GM23338 (cell line): ENCODE data around the gene HOXA5. TPM values are rescaled to one million over a fixed set of nuclear protein-coding genes. Genes with fewer than 3 reads are reported as not detected.
A peak's percentile ranks its signal among the peaks of the same experiment; 100 is the strongest.

Experiments used
- ATAC-seq: fragments of 200-7000 bp; cut with Tn5 transposase; 3 replicates; pipeline ENCODE4 v1.9.1; 2020
- DNase-seq: peaks from one replicate; pipeline ENCODE4 v3.0.0-alpha.2; 2015; ENCODE audit warnings: low spot score
- H2AFZ ChIP-seq: fragments of 200-600 bp; sonication (generic); 2 replicates; pipeline ENCODE4 v1.8.0; 2016; ENCODE audit warnings: antibody characterized with exemption, mild to moderate bottlenecking, moderate library complexity
- H3F3A ChIP-seq: fragments of 200-600 bp; sonication (generic); replicated peaks from 2 replicates; pipeline ENCODE4 v1.8.0; 2017; ENCODE audit warnings: antibody characterized with exemption, mixed run types, low read depth
- H3K27ac ChIP-seq: fragments of 200-600 bp; sonication (generic); 2 replicates; pipeline ENCODE4 v1.6.1; 2016; ENCODE audit warnings: low read depth
- H3K27me3 ChIP-seq: fragments of 200-600 bp; sonication (generic); 2 replicates; pipeline ENCODE4 v1.8.0; 2016; ENCODE audit warnings: mild to moderate bottlenecking, mixed run types, moderate library complexity; ENCODE audit not compliant: insufficient read depth
- H3K36me3 ChIP-seq: fragments of 200-600 bp; sonication (generic); 2 replicates; pipeline ENCODE4 v1.8.0; 2016; ENCODE audit warnings: mild to moderate bottlenecking; ENCODE audit not compliant: insufficient read depth
- H3K4me1 ChIP-seq: fragments of 200-600 bp; sonication (generic); 2 replicates; pipeline ENCODE4 v1.8.0; 2016; ENCODE audit warnings: mild to moderate bottlenecking, moderate library complexity; ENCODE audit not compliant: insufficient read depth
- H3K4me2 ChIP-seq: fragments of 200-600 bp; sonication (generic); 2 replicates; pipeline ENCODE4 v1.7.1; 2017; ENCODE audit warnings: mixed run types
- H3K4me3 ChIP-seq: fragments of 200-600 bp; sonication (generic); 2 replicates; pipeline ENCODE4 v1.6.1; 2016; ENCODE audit warnings: mixed run types
- H3K79me2 ChIP-seq: fragments of 200-600 bp; sonication (generic); replicated peaks from 2 replicates; pipeline ENCODE4 v1.8.0; 2017; ENCODE audit warnings: mild to moderate bottlenecking; ENCODE audit not compliant: insufficient read depth
- H3K9me2 ChIP-seq: fragments of 200-600 bp; sonication (generic); 2 replicates; pipeline ENCODE4 v1.8.0; 2017; ENCODE audit not compliant: insufficient read depth
- H4K20me1 ChIP-seq: fragments of 200-600 bp; sonication (generic); replicated peaks from 2 replicates; pipeline ENCODE4 v1.8.0; 2017; ENCODE audit warnings: mild to moderate bottlenecking; ENCODE audit not compliant: insufficient read depth
- H3K27ac Mint-ChIP-seq: 2 replicates; pipeline ENCODE4 v1.8.0; 2020; ENCODE audit warnings: inconsistent platforms, mild to moderate bottlenecking, moderate library complexity, mixed read lengths
- H3K27me3 Mint-ChIP-seq: 3 replicates; pipeline ENCODE4 v1.8.0; 2022; ENCODE audit warnings: low read depth, mild to moderate bottlenecking, moderate library complexity, mixed read lengths, inconsistent platforms; ENCODE audit not compliant: insufficient read depth, poor library complexity
- H3K36me3 Mint-ChIP-seq: 3 replicates; pipeline ENCODE4 v1.8.0; 2021; ENCODE audit warnings: low read depth, mild to moderate bottlenecking, inconsistent platforms, moderate library complexity, mixed read lengths
- H3K4me1 Mint-ChIP-seq: 3 replicates; pipeline ENCODE4 v1.8.0; 2020; ENCODE audit warnings: mild to moderate bottlenecking, inconsistent platforms, mixed read lengths
- H3K4me3 Mint-ChIP-seq: 3 replicates; pipeline ENCODE4 v1.8.0; 2021; ENCODE audit warnings: moderate library complexity, mild to moderate bottlenecking, inconsistent platforms, mixed read lengths
- H3K9me3 Mint-ChIP-seq: 3 replicates; pipeline ENCODE4 v1.8.0; 2020; ENCODE audit warnings: moderate library complexity, mild to moderate bottlenecking, inconsistent platforms, mixed read lengths
- CREB1 ChIP-seq: fragments of 250-450 bp; sonication (Bioruptor Pico); IDR thresholded peaks from 2 replicates; pipeline ENCODE4 v1.5.0; 2020; ENCODE audit warnings: low read depth, mild to moderate bottlenecking, moderate library complexity
- EZH2 ChIP-seq: fragments of 200-600 bp; sonication (generic); IDR thresholded peaks from one replicate; pipeline ENCODE4 v1.8.0; 2017; ENCODE audit warnings: antibody characterized with exemption, mild to moderate bottlenecking, low read depth; ENCODE audit not compliant: unreplicated experiment
- EZH2phosphoT487 ChIP-seq: fragments of 200-600 bp; sonication (generic); IDR thresholded peaks from one replicate; pipeline ENCODE4 v1.8.1; 2018; ENCODE audit warnings: antibody characterized with exemption; ENCODE audit not compliant: unreplicated experiment
- NANOG ChIP-seq: IDR thresholded peaks from 2 replicates; pipeline ENCODE4 v1.6.1; 2016; ENCODE audit warnings: antibody characterized with exemption, borderline replicate concordance
- STAT1 ChIP-seq: IDR thresholded peaks from one replicate; pipeline ENCODE4 v1.6.1; 2016; ENCODE audit warnings: antibody characterized with exemption; ENCODE audit not compliant: unreplicated experiment
- ZNF331 ChIP-seq: fragments of 250-450 bp; sonication (Bioruptor Pico); IDR thresholded peaks from 2 replicates; pipeline ENCODE4 v1.5.0; 2020; ENCODE audit warnings: low read depth, mild to moderate bottlenecking, moderate library complexity
- polyA plus RNA-seq: library from polyadenylated mRNA; unstranded; fragments of >200 nt; fragmentation: Nextera tagmentation; extraction: Ambion mirVana; gene quantifications from 2 replicates; pipeline ENCODE4 v1.2.1, GENCODE V29; 2016
- total RNA-seq: library from RNA; depleted of rRNA; stranded (reverse); fragments of >200 nt; shearing (Covaris generic); gene quantifications from 2 replicates; pipeline ENCODE4 v1.2.3, GENCODE V29; 2014
- TF ChIP-seq, protein P1 (sequence below): IDR thresholded peaks from one replicate; pipeline ENCODE4 v1.6.1; 2018; ENCODE audit warnings: antibody characterized with exemption; ENCODE audit not compliant: unreplicated experiment
- TF ChIP-seq, protein P2 (sequence below), 2 experiments: fragments of 200-600 bp in 1 of 2; sonication (generic) in 1 of 2; conservative IDR thresholded peaks; 2 replicates each; pipeline versions ENCODE4 v1.5.1 to v1.6.1; 2016 to 2017; ENCODE audit warnings: antibody characterized with exemption in 2 of 2, low read depth in 2 of 2, mild to moderate bottlenecking in 2 of 2, moderate library complexity in 1 of 2
- TF ChIP-seq, protein P3 (sequence below): IDR thresholded peaks from 2 replicates; pipeline ENCODE4 v1.6.1; 2016; ENCODE audit warnings: antibody characterized with exemption

Gene HOXA5
- total and polyA plus RNA-seq, 2 experiments from 2014 or later = not detected

DNA sequence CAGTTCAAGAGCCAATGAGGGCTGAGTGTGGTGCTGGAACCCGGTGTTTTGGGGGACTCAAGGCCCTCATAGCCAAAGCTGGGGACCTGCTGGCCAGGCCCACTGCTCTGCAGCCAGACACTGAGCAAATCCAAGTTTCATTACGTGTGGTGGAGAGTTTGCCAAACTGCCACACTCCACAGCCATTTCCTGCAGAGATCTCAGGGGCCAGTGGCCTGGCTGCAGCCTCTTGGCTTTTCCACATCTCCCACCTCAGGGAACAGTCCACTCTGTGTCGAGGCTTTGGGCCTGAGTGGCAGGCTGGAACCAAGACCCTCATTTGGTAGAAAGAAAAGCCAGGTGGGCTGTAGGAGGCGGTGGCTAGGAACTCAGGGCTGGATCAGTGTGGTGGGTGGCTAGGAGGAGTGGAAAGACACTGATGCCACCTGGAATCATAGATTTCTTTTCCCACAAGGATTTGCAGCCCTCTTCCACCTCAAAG, 38.4 kb upstream of the HOXA5 start:
- Histone ChIP-seq H2AFZ (no peak overlapping the region), H3K4me1 (peaks cover 50% of the 10 kb centered on the region), H3K79me2 (no peaks in the 10 kb centered on the region), H3K27me3 (peaks cover 100% of the 10 kb centered on the region), H4K20me1 (peaks cover 59% of the 10 kb centered on the region), H3K27ac (no peak overlapping the region), H3K36me3 (no peaks in the 10 kb centered on the region), H3K4me2 (no peak overlapping the region), H3K9me2 (no peaks in the 10 kb centered on the region), H3F3A (peaks cover 47% of the 10 kb centered on the region), H3K4me3 (no peak overlapping the region)
- Mint-ChIP-seq H3K27ac (no peak overlapping the region), H3K36me3 (no peaks in the 10 kb centered on the region), H3K4me1 (peaks cover 34% of the 10 kb centered on the region), H3K4me3 (no peak overlapping the region), H3K9me3 (peaks cover 7% of the 10 kb centered on the region; the same call in 2 of the 3 replicates), H3K27me3 (peaks cover 100% of the 10 kb centered on the region)
- ATAC-seq (no peak), DNase-seq (no peak)
- TF ChIP-seq, protein P1, sequence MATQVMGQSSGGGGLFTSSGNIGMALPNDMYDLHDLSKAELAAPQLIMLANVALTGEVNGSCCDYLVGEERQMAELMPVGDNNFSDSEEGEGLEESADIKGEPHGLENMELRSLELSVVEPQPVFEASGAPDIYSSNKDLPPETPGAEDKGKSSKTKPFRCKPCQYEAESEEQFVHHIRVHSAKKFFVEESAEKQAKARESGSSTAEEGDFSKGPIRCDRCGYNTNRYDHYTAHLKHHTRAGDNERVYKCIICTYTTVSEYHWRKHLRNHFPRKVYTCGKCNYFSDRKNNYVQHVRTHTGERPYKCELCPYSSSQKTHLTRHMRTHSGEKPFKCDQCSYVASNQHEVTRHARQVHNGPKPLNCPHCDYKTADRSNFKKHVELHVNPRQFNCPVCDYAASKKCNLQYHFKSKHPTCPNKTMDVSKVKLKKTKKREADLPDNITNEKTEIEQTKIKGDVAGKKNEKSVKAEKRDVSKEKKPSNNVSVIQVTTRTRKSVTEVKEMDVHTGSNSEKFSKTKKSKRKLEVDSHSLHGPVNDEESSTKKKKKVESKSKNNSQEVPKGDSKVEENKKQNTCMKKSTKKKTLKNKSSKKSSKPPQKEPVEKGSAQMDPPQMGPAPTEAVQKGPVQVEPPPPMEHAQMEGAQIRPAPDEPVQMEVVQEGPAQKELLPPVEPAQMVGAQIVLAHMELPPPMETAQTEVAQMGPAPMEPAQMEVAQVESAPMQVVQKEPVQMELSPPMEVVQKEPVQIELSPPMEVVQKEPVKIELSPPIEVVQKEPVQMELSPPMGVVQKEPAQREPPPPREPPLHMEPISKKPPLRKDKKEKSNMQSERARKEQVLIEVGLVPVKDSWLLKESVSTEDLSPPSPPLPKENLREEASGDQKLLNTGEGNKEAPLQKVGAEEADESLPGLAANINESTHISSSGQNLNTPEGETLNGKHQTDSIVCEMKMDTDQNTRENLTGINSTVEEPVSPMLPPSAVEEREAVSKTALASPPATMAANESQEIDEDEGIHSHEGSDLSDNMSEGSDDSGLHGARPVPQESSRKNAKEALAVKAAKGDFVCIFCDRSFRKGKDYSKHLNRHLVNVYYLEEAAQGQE = no peak
- TF ChIP-seq CREB1 (no peak), STAT1 (no peak), NANOG (no peak), ZNF331 (no peak), EZH2phosphoT487 (peak; percentile 37), EZH2 (peak; percentile 45)
- TF ChIP-seq, protein P2, sequence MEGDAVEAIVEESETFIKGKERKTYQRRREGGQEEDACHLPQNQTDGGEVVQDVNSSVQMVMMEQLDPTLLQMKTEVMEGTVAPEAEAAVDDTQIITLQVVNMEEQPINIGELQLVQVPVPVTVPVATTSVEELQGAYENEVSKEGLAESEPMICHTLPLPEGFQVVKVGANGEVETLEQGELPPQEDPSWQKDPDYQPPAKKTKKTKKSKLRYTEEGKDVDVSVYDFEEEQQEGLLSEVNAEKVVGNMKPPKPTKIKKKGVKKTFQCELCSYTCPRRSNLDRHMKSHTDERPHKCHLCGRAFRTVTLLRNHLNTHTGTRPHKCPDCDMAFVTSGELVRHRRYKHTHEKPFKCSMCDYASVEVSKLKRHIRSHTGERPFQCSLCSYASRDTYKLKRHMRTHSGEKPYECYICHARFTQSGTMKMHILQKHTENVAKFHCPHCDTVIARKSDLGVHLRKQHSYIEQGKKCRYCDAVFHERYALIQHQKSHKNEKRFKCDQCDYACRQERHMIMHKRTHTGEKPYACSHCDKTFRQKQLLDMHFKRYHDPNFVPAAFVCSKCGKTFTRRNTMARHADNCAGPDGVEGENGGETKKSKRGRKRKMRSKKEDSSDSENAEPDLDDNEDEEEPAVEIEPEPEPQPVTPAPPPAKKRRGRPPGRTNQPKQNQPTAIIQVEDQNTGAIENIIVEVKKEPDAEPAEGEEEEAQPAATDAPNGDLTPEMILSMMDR (conservative IDR thresholded peaks at IDR 0.05; ENCODE audit: low read depth in 2 of 2) = no peak
- TF ChIP-seq, protein P3, sequence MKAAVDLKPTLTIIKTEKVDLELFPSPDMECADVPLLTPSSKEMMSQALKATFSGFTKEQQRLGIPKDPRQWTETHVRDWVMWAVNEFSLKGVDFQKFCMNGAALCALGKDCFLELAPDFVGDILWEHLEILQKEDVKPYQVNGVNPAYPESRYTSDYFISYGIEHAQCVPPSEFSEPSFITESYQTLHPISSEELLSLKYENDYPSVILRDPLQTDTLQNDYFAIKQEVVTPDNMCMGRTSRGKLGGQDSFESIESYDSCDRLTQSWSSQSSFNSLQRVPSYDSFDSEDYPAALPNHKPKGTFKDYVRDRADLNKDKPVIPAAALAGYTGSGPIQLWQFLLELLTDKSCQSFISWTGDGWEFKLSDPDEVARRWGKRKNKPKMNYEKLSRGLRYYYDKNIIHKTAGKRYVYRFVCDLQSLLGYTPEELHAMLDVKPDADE = no peak
